ENCODE data around the gene ZNF593OS. TPM values are rescaled to one million over a fixed set of nuclear protein-coding genes. Genes with fewer than 3 reads are reported as not detected.

ZNF593OS gene
- total RNA-seq, 2 donors from 2014 or later, result not detected

DNA sequence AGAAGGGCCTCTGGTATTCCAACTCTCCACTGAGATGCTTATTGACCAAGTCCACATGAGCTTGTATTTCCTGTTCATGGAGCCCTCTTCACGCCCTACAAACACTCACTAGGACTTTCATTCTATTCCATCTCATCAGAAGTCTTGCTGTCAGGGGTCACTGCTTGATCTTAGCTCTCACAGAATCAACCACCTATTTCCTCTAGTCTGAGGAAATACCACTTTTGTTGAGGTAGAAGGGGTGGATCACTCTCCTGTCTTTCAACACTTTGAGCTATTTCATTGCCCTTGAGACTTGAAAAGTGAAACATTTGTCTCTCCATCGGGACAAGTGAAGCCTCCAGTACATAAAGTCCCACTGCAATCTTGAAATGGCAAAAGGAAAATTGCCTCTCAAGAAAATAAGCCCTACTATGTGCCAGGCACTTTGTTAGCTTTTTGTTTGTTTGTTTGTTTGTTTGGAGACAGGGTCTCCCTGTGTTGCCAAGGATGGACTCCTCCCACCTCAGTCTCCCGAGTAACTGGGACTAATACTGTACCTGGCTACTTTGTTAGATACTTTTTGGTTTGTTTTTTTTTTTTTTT, 32.6 kb downstream of the ZNF593OS start:
- ATAC-seq (no peak), DNase-seq (no peak)
- intact Hi-C loops (cut with DNase I), result no loop called here

DNA sequence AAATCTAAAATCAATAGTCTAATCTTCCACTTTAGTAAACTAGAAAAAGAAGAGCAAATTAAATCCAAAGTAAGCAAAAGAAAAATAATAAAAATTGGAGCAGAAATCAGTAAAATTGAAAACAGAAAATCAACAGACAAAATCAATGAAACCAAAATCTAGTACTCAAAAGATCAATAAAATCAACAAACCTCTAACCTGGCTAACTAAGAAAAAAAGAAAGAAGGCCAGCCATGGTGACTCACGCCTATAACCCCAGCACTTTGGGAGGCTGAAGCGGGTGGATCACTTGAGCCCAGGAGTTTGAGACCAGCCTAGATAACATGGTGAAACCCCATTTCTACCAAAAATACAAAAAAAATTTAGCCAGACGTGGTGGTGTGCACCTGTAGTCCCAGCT, 37.2 kb downstream of the ZNF593OS start:
- no peak for ATAC-seq
- no peak for DNase-seq
- intact Hi-C loops (cut with DNase I), result no loop called here

DNA sequence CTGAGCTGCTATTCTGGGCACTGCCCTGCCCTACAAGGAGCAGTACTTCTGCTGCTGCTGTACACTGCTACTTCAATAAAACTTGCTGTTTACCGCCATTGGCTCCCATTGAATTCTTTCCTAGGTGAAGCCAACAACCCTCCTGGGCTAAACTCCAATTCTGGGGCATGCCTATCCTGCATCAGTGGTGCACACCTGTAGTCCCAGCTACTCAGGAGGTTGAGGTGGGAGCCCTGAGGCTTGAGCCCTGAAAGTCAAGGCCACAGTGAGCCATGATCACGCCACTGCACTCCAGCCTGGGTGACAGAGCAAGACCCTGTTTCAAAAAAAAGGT, 38.8 kb downstream of the ZNF593OS start:
- intact Hi-C loops (cut with DNase I), result no loop called here
- ATAC-seq, result no peak
- DNase-seq, result no peak

DNA sequence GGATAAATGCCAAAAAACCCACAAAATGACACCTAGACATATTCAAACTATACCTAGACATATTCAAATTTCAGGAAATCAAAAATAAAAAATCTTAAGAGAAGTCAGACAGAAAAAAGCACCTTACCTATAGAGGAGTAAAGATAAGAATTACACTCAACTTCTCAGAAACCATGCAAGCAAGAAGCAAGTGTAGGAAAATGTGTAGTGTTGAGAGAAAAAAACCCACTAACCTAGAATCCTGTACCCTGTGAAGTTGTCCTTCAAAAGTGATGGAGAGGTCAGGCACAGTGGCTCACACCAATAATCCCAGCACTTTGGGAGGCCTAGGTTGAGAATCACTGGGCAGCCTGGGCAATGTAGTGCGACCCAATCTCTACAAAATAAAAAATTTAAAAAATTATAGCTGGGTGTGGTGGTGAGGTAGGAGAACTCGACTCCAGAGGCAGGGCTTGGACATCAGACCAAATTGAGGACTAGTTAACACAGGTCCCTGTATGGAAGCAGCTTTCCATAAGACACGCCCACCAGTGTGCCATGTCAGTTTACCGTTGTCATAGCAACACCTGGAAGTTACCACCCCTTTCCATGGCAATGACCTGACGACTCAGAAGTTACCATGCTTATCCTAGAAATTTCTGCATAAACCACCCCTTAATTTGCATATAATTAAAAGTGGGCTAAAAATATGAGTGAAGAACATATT, 39.4 kb downstream of the ZNF593OS start:
- DNase-seq (no peak), ATAC-seq (no peak)
- intact Hi-C loops (cut with DNase I), result no loop called here

DNA sequence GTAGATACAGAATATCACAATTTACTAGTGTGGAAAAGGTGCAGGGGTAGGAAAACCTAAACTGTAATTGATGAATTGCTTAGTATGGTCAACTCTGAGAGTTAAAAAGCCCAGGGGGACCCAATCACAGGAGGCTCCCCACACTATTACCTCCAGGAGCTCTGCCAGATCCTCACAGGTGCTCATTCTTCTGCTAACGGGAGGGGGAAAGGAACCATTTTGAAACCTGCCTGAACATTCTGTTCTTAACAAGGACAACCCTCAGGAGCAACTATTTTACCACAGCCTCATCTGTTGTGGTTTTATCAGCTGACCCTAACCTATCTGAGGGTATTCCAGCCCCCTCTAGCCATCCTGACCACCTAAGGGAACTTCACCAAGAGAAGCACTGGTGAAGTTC, 40.9 kb downstream of the ZNF593OS start:
- ATAC-seq, result no peak
- no peak for DNase-seq
- intact Hi-C loops (cut with DNase I), result no loop called here

DNA sequence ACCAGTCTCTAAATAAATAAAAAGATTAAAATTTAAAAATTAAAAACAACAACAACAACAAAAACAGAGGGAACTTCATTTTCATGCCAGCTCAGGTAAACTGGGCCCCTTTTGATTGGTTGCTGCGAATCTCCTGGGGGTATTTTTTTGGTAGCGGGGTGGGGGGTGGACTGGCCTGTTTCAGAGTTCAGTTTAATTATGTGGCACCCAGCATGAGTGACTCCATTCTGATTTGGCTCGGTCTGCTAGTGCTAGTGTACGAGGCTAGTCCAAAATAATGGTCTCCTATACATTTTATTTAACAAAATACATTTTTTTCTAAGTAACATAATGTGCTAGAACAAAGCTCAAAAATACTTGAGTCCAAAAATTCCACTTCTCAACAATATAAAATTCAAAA, 41.9 kb downstream of the ZNF593OS start:
- DNase-seq, result no peak
- intact Hi-C loops (cut with DNase I), result no loop called here
- no peak for ATAC-seq

DNA sequence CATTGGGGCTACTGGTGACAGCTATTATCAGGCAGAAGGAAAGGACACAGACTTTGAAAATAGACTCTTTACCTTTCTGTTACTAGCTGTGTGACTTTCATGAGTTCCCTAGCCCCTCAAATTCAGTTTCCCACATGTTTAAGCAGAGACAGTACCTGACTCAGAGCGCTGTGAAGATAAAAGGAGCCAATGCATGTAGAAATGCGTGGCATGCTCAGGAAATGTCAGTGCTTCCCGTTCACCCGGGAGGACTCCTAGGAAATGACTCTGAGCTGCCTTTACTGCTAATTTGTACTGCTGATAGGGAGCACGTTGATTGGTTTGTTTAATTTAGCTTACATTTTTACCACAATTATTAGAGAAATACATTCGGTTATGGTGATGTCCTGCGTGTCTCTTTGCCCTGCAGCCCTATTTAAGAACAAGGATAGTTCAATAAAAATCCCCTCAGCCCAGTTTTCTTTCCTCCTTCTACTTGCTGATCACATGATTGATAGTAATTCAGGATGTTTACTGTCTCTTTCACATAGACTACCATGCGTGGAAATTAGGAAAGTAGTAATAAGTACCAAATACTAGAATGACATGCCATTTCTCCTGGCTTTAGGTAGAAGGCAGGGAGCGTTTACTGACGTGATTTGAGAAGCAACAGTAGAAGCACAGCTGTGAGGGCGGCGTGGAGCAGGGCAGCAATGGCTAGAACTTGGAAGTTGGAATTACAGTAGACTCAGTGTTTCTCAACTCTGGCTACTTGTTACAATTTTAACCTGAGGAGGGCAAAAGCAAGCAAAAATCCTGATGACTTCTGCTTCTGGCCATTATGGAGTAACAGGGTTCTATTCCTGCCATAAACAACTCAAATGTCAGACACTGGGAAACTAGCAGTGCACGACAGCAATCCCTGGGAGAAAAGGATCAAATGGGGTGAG, 44.1 kb downstream of the ZNF593OS start:
- intact Hi-C loops (cut with DNase I), result no loop called here
- ATAC-seq, result peak in 1 of 2 donors; percentile 49
- no peak for DNase-seq

DNA sequence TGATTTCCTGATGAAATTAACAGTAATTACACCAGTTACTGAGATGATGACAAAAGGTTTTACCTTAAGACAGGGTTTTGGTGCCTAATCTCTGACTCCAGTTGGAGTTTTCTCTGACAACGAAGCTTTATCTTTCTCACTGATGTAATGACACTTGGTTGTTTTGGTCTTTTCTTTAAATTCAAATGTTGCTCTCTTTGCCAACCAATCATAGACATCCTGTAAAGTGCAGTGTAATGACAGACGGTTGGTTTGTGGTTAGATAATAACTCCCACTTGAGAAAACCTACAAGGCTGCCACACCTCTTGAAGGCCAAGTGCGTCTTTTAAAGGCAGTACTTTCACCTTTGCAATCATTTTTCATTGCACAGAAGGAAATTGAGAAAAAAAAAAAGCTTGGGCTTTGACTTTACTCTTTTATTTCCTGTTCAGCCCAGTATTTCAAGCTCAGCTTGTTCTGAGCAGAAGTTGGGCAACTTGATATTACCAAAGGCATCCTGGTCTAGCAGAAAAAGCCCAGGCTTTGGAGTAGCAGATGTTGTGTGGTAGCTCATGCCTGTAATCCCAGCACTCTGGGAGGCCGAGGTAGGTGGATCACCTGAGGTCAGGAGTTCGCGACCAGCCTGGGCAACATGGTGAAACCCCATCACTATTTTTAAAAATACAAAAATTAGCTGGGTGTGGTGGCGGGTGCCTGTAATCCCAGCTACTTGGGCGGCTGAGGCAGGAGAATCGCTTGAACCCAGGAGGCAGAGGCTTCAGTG, 45.1 kb downstream of the ZNF593OS start:
- peak; percentile 72 to 75 for ATAC-seq

DNA sequence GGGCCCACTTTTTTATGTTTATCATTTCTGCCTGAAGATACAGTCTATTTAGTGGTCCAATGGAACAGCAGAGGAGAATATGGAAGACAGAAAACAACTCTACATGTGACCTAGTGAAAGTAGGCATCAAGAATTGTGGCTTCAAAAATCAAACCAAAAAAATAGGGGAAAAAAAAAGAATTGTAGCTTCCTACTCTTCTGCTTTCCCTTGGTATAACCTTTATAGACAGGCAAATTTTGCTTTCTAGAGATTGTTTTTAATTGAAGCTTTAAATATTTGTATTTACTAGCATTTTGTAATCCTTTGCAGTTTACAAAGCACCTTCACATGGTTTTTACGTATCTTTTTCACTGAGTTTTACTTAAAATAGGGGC, 45.7 kb downstream of the ZNF593OS start:
- DNase-seq (no peak), ATAC-seq (no peak)
- intact Hi-C loops (cut with DNase I), result no loop called here

More for the DNA sequence above, 45.1 kb downstream of the ZNF593OS start:
- intact Hi-C loops (cut with DNase I), result no loop called here
- no peak for DNase-seq

DNA sequence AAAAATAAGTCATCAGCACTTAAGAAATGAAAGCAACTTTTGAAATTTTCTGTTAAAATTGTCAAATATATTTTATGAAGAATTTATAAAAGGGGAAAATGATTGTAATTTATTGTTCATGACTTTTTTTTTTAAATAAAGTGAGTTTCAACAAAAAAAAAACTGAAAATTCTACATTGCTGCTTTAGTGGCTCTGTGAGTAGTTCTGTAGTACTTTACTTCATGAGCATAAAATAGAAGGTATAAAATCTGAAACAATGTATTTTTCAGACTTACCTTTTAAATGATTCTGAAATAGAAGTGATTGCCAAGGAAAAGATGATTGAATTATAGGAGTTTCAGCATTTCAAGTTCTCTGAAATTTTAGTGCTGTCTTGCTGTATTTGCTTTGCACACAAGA, 46.2 kb downstream of the ZNF593OS start:
- no peak for DNase-seq
- ATAC-seq, result no peak
- intact Hi-C loops (cut with DNase I), result no loop called here

DNA sequence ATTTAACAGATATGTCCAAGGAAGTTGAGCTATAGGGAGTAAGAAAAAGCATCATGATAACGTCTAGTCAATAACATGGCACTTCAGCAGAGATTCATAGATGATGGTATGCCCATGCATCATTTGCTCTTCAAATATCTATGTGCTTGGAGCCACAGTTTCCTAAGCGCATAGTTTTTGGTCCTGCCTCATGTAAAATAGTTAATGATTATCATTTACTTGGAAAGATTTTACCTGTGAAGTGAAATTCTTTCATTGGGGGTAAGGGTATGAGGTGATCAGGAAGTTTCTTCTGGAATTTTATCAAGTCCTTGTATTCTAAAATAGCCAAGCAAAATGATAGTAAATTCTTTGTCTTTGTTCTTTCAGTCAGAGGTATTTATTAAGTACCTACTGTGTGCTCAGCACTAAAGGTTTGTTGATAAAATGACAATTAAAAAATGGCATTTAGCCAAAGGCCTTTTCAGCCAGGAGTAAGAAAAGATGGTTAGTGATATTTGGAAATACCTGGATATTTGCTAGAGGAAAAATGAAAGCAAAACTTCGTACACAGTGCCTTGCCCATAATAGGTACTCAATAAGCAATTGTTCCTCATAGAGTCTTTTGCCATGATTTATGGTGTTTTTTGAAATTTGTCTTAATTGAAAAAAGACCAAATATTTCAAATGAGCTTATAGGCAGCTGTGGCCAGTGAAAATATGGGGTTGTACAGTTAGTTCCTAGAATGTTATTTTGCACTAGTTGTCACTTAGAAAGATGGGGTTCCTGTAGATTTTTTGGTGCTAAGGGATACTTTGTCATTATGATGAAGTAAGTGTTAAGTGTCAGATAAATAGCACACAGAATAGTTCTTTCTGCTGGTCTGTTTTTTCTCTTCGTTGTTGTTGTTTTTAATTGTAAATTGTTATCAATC, 47.0 kb downstream of the ZNF593OS start:
- no peak for ATAC-seq
- intact Hi-C loops (cut with DNase I), result no loop called here
- DNase-seq, result no peak

DNA sequence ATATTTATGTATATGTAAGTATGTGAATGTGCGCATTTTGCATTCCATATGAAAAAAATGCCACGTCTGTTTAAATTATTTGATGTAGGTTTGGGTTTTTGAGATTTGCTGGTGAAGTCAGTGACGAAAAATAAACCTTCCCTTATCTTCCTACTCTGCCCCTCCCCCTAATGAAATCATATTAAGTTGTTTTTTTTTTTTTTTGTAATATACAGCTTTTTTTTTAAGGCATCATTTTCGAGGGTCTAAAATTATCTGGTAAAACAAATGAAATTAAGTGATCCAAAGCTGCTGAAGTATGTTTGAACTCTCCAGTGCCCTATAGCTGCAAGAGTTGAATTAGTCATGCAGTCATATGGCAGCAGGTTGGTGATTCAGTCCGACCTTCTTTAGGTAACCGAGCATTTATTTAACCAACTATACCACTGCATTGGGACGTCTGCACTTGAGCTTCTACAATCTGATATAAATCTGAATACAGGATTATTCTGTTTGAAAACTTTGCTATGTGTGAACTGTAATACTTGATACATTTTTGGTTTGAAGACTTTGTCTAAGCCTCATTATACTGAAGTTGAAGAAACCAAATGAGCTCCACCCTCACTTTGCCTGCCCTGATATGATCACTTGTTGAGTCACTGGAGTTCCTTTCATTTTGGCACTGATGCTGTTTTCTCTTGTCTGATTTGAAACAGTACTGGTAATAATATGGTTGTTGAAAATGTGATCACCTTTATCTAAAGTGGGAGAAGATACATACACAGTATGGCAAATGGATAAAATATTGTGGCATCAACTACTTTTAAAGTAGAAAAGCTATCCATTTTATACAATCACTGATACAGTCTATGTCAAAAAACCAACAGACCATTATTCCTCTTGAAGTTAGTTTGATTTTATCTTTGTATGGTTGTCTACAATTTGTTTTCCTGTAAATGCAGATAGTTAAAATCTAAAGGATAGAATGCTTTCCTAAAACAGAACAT, 48.4 kb downstream of the ZNF593OS start:
- no peak for DNase-seq
- intact Hi-C loops (cut with DNase I), result no loop called here
- ATAC-seq, result peak in 1 of 2 donors; percentile 57

DNA sequence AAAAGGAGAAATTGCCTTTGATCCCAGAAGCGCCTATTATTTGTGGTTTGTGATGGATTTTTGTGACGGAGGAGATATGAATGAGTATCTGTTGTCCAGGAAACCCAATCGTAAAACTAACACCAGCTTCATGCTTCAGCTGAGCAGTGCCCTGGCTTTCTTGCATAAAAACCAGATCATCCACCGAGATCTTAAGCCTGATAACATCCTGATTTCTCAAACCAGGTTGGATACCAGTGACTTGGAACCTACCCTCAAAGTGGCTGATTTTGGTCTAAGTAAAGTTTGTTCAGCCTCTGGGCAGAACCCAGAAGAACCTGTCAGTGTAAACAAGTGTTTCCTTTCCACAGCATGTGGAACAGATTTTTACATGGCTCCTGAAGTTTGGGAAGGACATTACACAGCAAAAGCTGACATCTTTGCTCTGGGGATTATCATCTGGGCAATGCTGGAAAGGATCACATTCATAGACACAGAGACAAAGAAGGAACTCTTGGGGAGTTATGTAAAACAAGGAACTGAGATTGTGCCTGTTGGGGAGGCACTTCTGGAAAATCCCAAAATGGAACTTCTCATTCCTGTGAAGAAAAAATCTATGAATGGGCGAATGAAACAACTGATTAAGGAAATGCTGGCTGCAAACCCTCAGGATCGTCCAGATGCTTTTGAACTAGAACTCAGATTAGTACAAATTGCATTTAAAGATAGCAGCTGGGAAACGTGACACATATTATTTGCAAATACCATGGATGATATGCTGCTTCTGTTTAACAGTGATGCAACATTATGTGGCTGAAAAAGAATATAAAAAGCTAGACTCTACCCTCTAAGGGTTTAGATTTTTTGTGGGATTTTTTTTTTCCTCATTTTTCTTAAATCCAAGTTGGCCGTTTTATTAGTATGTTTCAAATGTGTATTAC, 49.5 kb downstream of the ZNF593OS start:
- intact Hi-C loops (cut with DNase I), result no loop called here
- DNase-seq, result no peak
- no peak for ATAC-seq

DNA sequence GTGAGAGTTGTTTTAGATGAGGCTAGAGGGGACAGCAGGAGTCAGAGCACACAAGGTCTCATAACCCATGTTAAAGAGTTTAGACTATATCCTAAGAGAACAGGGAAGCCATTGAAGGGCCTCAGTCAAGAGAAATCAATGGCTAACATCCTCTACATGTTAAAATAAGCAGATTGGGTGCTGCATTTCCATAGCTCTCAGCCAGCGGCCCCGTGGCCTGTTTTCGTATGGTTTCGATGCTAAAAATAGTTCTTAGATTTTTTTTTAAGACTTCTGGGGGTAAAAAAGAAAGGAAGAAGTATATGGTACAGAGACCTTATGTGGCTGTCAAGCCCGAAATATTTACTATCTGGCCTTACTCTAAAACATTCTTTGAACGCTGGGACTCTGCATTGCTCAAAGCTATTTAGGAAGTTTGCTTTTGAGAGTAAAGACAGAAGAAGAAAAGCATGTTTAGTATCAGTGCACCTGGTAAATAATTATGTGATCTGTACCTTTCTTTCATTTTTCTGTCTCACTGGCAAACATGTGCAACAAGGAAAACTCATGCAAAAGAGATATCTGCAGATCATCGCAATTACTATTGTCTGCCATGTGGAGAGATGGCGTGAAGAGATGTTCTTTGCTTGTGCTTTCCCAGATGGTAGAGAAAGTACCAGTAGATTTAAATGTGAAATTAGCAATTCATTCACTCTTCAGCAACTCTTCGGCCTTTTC, 51.6 kb downstream of the ZNF593OS start:
- intact Hi-C loops (cut with DNase I), result loop anchor here in 1 of 2 donors (10.0 kb wide), 1 partner anchor 115 kb away; the partner anchor contains the start of gene CEP85
- DNase-seq (no peak), ATAC-seq (no peak)
